GM18909 (cell line): Measurements from ENCODE around the gene PI16.

Experiments used
- ATAC-seq: cut with Tn5 transposase; IDR thresholded peaks from one replicate; pipeline ENCODE4 v1.9.1; 2021; ENCODE audit warnings: mild to moderate bottlenecking; ENCODE audit not compliant: unreplicated experiment, poor library complexity

The PI16 gene

GRCh38 chr6:36955136-36955535 is 598 bp downstream of the PI16 start:
- no peak for ATAC-seq

GRCh38 chr6:36955671-36956445 is 1.3 kb downstream of the PI16 start:
- no peak for ATAC-seq

- ATAC-seq = no peak
Observed at GRCh38 chr6:36956446-36956820, 1.9 kb downstream of the PI16 start.

- ATAC-seq = no peak
Observed at GRCh38 chr6:36957773-36958271, 3.3 kb downstream of the PI16 start.

GRCh38 chr6:36958775-36959554 is 4.4 kb downstream of the PI16 start:
- no peak for ATAC-seq

GRCh38 chr6:36959555-36960250 is 5.2 kb downstream of the PI16 start:
- ATAC-seq = no peak

- no peak for ATAC-seq
Observed at GRCh38 chr6:36961441-36962435, 7.2 kb downstream of the PI16 start.

- no peak for ATAC-seq
Observed at GRCh38 chr6:36962874-36963273, 8.3 kb downstream of the PI16 start.

- no peak for ATAC-seq
Observed at GRCh38 chr6:36963451-36964290, 9.1 kb downstream of the PI16 start.

GRCh38 chr6:36964349-36964748 is 9.8 kb downstream of the PI16 start:
- no peak for ATAC-seq

GRCh38 chr6:36964908-36965307 is 10.4 kb downstream of the PI16 start:
- no peak for ATAC-seq

GRCh38 chr6:36967301-36967700 is 12.8 kb downstream of the PI16 start:
- no peak for ATAC-seq

- ATAC-seq = no peak
Observed at GRCh38 chr6:36967757-36968156, 13.2 kb downstream of the PI16 start.

- no peak for ATAC-seq
Observed at GRCh38 chr6:36968266-36968977, 13.9 kb downstream of the PI16 start.

- ATAC-seq = no peak
Observed at GRCh38 chr6:36969240-36969691, 14.7 kb downstream of the PI16 start.

GRCh38 chr6:36969988-36970891 is 15.7 kb downstream of the PI16 start:
- no peak for ATAC-seq
